Fibroblast of villous mesenchyme (primary cell): Measurements from ENCODE around the gene CETN3. TPM values are rescaled to one million over a fixed set of nuclear protein-coding genes. Genes with fewer than 3 reads are reported as not detected.
"Not testable (repeated sequence)": the region's sequence is repeated elsewhere in the genome, so short reads cannot be mapped to it uniquely, and the experiment has no call there.

Source experiments
- DNase-seq: peaks from one replicate; pipeline ENCODE4 v3.0.0-alpha.2; 2010; ENCODE audit warnings: low read depth
- H3K4me3 ChIP-seq: 2 replicates; pipeline ENCODE4 v1.5.1; 2011; ENCODE audit warnings: low read depth, mild to moderate bottlenecking, low read length
- CTCF ChIP-seq: IDR thresholded peaks from 2 replicates; pipeline ENCODE4 v1.5.1; 2012; ENCODE audit warnings: low read depth, mild to moderate bottlenecking, low read length; ENCODE audit not compliant: insufficient read depth
- total RNA-seq: library from RNA; depleted of rRNA; stranded (reverse); fragments of >200 nt; gene quantifications from 2 replicates; pipeline ENCODE4 v1.2.3, GENCODE V29; 2012

Gene CETN3
- total RNA-seq, 1 donor = 15.5 TPM

GRCh38 chr5:90356176-90356575, 53.4 kb downstream of the CETN3 start:
- no peak for TF ChIP-seq CTCF
- no peak for DNase-seq
- no peak overlapping the region for H3K4me3 ChIP-seq

- no peak for DNase-seq
- no peak for TF ChIP-seq CTCF
- no peak overlapping the region for H3K4me3 ChIP-seq
Observed at GRCh38 chr5:90355635-90356034, 53.9 kb downstream of the CETN3 start.

GRCh38 chr5:90353254-90353653, 56.3 kb downstream of the CETN3 start:
- no peak overlapping the region for H3K4me3 ChIP-seq
- no peak for DNase-seq
- TF ChIP-seq CTCF = no peak

GRCh38 chr5:90351101-90351500, 58.5 kb downstream of the CETN3 start:
- TF ChIP-seq CTCF = no peak
- H3K4me3 ChIP-seq = no peak overlapping the region
- no peak for DNase-seq

GRCh38 chr5:90347462-90347861, 62.1 kb downstream of the CETN3 start:
- no peak for DNase-seq
- TF ChIP-seq CTCF = no peak
- no peak overlapping the region for H3K4me3 ChIP-seq

GRCh38 chr5:90345684-90346083, 63.9 kb downstream of the CETN3 start:
- no peak overlapping the region for H3K4me3 ChIP-seq
- no peak for TF ChIP-seq CTCF
- no peak for DNase-seq

- DNase-seq = no peak
- no peak for TF ChIP-seq CTCF
- no peak overlapping the region for H3K4me3 ChIP-seq
Observed at GRCh38 chr5:90344689-90345088, 64.9 kb downstream of the CETN3 start.

- not testable (repeated sequence) for H3K4me3 ChIP-seq, DNase-seq
Observed at GRCh38 chr5:90343731-90344130, 65.8 kb downstream of the CETN3 start.
